D721Med (cell line): ENCODE measurements around the gene VWA8.
"Not testable (repeated sequence)": the region's sequence is repeated elsewhere in the genome, so short reads cannot be mapped to it uniquely, and the experiment has no call there.

Experiments
- DNase-seq: peaks from one replicate; pipeline ENCODE4 v3.0.0; 2011; ENCODE audit warnings: low spot score; ENCODE audit not compliant: insufficient read length
- FAIRE-seq: peaks from 2 replicates; lab custom pipeline; 2011; peaks lifted over from hg19 to GRCh38; lab: Jason Lieb, UNC
- CTCF ChIP-seq: IDR thresholded peaks from 2 replicates; pipeline ENCODE4 v1.5.1; 2012; ENCODE audit warnings: mild to moderate bottlenecking, control low read depth; ENCODE audit not compliant: insufficient read depth; ENCODE audit errors: missing control alignments

The VWA8 gene

GRCh38 chr13:41622432-41623429 lies 338.2 kb downstream of the VWA8 start:
- FAIRE-seq (no peak), DNase-seq (no peak)
- TF ChIP-seq CTCF: no peak

DNA sequence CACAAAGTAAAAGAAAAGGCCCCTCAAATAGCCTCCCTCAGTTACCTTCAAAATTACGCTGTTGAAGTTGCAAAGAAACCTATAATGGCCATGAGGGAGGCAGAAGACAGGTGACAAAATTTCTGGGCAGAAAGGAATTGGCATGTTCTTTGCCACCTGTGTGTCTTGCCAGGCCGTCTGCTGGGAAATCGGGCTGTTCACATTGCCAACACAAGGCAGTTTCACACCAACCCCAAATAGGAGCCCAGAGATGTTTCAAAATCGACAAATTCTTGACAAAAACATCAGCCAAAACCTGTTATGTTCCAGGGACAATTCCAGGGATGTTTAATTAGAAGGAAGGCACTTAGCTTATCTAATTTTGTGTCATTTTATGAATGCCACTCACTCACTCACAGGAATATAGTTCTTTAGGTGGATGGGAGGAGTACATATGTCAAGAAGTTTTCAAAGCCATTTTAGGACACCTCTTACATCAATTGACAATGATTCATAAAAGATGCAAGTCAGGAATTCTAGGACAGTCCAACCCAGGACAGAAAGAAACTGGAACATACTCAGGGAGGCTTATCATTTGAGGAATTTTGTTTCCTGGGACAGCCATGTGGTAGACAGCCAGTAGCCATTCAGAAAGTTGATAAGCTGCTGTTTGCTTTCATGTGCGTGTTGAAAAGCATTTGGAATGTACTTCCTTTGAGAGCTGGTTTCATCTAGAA lies 339.0 kb downstream of the VWA8 start:
- no peak for FAIRE-seq
- TF ChIP-seq CTCF: no peak
- no peak for DNase-seq

GRCh38 chr13:41617633-41618032 lies 343.3 kb downstream of the VWA8 start:
- FAIRE-seq, DNase-seq: not testable (repeated sequence)

- TF ChIP-seq CTCF: no peak
- FAIRE-seq: no peak
- no peak for DNase-seq
These were observed 344.8 kb downstream of the VWA8 start for GRCh38 chr13:41616151-41616550.

DNA sequence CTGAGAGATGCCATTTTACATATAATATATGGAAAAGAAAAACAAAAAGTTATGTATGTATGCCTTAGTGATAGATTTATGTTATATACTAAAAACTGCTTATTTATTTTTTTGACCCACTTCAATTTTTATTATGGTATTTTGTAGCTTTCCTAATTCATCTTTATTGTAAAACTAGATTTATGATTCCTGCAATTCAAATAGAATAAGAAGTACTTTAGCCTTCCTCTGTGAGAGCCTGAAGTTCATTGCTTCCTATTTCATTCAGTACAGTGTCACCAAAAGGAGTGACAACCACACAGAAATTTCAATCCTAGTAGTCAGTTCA lies 345.4 kb downstream of the VWA8 start:
- DNase-seq: no peak
- no peak for FAIRE-seq
- TF ChIP-seq CTCF: no peak

DNA sequence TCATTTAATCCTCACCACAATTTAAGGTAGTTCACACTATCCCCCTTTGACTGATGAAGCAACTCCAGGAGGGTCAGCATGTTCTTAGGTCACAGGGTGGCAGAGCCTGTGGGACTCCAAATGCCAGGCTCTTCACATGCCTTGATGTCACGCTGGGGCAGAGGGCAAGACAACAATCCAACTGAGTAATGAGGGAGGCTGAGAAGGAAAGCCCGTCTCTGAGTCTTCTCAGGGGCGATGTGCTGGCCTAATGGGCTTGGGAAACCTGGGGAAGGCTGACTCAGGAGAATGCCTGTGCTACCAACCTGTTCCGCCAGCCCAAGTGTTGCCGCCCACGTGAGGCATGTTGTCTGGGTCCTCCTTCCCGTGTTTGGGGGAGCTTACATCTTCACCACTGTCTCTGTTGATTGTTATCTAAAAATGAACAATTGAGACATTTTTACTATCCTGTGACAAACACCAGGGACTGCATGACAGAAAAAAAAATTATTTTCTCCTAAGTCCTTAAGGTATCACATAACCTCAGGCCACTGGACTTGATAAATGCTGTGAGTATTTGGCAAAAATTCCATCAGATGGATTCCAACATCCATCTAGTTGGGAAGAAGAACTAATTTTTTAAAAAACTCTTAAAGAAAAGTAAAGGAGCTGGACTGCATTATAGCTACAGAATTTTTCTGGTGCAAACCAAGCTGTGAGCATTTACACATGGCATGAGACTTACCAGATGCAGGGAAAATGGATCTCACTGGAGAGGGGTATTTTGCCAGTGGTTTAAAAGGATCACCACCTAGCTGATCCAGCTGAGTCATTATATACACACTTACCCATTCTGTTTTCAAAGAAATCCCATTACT lies 346.0 kb downstream of the VWA8 start:
- FAIRE-seq (no peak), DNase-seq (no peak)
- no peak for TF ChIP-seq CTCF
